Cardiac fibroblast (primary cell): ENCODE measurements around the gene STAT4.

ENCODE experiments used
- DNase-seq, 2 donors: peaks; one replicate each; pipeline versions ENCODE4 v3.0.0 to v3.0.0-alpha.2; 2010; ENCODE audit warnings: low read depth in 2 of 2
- H3K4me3 ChIP-seq, 2 donors: replicated peaks in 1 of 2; 1 replicate in 1 of 2; 2 replicates in 1 of 2; pipeline ENCODE4 v1.5.1; 2011; ENCODE audit warnings: low read depth in 2 of 2, low read length in 2 of 2, mild to moderate bottlenecking in 2 of 2, moderate library complexity in 1 of 2
- TF ChIP-seq, protein P1 (sequence below): IDR thresholded peaks from one replicate; pipeline ENCODE4 v1.5.1; 2011; ENCODE audit warnings: low read depth, mild to moderate bottlenecking, low read length, inconsistent platforms

STAT4 gene

DNA sequence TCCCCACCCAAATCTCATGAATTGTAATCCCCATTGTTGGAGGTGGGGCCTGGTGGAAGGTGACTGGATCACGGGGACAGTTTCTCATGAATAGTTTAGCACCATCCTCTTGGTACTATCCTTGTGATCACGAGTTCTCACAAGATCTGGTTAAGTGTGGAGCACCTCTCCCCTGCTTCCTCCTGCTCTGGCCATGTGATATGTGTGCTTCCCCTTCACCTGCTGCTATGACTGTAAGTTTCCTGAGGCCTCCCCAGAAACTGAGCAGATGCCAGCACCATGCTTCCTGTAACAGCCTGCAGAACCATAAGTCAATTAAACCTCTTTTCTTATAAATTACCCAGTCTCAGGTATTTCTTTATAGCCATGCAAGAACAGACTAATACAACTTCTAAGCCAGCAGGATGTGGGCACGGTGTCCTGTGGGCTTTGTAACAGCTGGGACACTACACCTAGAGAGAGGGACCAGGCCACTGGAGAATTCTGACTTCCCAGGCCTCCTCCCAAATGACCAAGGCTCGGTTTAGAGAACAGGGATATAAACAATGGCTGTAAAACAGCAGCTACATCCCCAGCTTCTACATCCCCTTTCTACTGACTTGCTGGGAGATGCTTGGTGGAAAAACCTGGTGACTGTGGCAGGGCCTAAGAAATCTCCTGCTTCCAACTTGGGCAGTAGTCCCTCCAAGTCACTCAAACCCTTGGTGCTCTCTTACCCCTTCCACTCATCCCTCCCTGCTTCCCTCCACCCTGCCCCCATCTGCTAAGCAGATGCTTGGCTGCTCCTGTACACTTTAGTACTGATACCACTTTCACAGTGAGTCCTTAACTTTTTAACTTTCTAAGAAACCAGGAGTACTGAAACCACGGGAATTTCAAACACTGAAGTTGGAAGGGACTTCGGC, 147.1 kb downstream of the STAT4 start:
- H3K4me3 ChIP-seq = no peak overlapping the region
- TF ChIP-seq, protein P1, sequence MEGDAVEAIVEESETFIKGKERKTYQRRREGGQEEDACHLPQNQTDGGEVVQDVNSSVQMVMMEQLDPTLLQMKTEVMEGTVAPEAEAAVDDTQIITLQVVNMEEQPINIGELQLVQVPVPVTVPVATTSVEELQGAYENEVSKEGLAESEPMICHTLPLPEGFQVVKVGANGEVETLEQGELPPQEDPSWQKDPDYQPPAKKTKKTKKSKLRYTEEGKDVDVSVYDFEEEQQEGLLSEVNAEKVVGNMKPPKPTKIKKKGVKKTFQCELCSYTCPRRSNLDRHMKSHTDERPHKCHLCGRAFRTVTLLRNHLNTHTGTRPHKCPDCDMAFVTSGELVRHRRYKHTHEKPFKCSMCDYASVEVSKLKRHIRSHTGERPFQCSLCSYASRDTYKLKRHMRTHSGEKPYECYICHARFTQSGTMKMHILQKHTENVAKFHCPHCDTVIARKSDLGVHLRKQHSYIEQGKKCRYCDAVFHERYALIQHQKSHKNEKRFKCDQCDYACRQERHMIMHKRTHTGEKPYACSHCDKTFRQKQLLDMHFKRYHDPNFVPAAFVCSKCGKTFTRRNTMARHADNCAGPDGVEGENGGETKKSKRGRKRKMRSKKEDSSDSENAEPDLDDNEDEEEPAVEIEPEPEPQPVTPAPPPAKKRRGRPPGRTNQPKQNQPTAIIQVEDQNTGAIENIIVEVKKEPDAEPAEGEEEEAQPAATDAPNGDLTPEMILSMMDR = no peak
- DNase-seq = no peak

DNA sequence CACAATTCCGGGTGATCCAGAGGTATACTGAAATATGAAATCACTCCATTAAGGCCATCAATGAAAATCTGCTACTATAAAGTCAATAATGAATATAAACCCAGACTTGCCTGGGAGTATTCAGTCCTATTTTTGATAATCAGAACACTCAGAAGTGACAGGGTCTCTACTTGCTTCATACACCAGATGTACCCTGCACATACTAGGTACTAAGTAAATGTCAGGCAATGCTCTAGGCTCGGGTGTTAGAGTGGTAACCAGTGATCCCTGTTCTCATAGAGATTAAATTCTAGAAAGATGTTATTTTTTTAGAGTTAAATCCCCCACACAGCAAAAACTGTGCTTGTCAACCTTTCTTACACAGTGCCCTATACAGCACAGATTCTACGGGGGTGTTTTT, 149.2 kb downstream of the STAT4 start:
- no peak overlapping the region for H3K4me3 ChIP-seq
- TF ChIP-seq, protein P1 = no peak

DNA sequence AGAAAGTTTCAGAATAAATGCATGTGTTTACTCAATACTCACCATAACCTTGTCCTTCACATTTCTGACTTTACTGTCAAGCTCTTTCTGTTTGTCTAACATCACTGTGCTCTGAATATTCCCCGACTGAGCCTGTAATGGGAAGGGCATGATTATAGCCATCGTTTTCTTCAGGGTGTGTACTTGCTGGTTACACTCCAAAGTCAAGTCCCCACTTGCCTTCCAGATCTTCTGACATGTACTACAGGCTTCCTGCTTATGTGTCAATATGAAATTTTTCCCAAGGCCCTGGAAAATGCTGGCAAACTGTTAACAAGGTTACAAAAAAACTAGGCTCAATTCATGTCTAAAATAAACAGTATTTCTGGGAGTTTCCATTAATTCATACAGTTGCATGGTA, 149.8 kb downstream of the STAT4 start:
- DNase-seq = no peak
- TF ChIP-seq, protein P1 = no peak
- no peak overlapping the region for H3K4me3 ChIP-seq

More for the DNA sequence above, 149.2 kb downstream of the STAT4 start:
- DNase-seq = no peak

DNA sequence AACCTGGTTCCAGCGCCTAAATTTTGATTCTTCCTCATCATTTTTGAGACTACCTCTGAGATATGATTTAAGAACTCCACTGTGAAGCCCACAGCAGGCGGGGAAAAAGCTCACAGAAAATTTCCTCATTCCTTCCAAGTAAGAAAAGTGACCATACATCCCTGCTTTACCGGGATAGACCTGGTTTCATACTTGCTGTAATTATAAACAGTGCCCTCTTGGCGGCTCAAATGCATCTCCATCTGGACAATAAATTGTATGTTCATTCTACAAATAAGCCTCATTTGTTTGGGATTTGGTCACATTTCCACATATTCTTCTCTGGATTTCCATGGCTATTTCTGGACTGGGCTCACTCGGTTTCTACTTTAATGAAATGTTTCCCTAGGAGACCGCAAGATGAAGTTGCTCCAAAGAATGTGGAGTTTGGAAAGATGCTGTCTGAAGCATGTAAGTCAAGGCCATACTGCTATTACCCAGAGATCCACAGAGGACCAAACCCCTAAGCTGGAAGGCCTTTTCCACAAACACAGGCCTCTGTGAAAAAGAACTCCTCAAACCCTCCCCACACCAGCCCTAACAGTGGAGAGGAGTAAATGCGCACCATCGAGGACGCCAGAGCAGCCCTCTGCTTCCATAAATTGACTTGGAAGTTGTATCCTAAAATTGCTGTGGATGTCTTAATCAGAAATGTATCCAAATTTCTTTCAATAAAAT, 150.7 kb downstream of the STAT4 start:
- DNase-seq = no peak
- TF ChIP-seq, protein P1 = no peak
- H3K4me3 ChIP-seq = no peak overlapping the region

DNA sequence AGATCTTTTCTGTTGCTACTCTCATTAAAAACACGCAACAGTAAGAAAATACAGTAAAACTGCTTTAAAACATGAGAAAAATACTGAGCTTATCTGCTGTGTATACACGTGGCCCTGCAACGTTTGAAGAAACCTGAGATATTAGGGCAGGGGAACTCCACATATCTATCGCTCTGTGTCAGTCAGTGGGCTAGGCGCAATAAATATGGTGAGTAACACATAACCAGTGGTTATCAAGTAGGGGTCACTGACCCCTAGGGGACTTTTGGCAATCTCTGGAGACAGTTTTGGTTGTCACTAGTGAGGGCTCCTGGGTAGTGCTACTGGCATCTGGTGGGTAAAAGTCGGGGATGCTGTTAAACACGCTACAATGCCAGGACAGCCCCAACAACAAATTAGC, 151.7 kb downstream of the STAT4 start:
- no peak overlapping the region for H3K4me3 ChIP-seq
- DNase-seq = no peak
- TF ChIP-seq, protein P1 = no peak

DNA sequence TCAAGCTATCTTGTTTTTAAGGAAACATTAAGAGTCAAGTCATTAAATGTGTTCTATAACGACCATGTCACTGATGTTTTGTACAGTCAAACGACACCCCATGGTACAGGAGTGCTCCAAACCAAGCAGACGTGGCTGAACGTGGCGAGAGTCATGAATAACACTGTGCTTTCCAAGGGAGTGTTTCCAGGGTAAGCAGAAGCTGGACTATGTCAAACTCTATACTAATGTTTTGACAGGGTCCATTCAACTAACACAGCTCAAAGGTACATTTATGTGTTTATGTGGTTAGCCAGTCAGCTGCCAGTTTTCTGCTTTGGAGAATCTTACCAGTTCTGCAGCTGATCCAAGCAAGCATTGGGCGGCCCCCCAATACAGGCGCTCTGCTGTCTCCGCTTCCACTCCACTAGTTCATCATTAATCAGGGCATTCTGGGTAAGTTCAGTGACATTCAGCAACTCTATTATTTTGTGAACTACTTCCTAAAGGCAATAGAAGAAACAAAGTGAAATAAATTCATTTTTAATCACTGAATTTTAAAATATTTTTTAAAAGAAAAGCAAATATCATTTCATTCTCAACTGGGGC, 153.2 kb downstream of the STAT4 start:
- no peak overlapping the region for H3K4me3 ChIP-seq
- DNase-seq = no peak
- TF ChIP-seq, protein P1 = no peak
